ENCODE data around the gene OSER1.

The OSER1 gene

GRCh38 chr20:44224637-44225036, 14.1 kb upstream of the OSER1 start:
- no peak for TF ChIP-seq CTCF (IDR thresholded peaks at IDR 0.05; ENCODE audit: control insufficient read depth, extremely low read depth, insufficient read depth)
- DNase-seq (ENCODE audit: low read depth), result no peak
- H3K4me3 ChIP-seq (ENCODE audit: low read depth, low read length), result no peak overlapping the region

- TF ChIP-seq CTCF (IDR thresholded peaks at IDR 0.05; ENCODE audit: control insufficient read depth, extremely low read depth, insufficient read depth), result no peak
- DNase-seq (ENCODE audit: low read depth), result no peak
- H3K4me3 ChIP-seq (ENCODE audit: low read depth, low read length), result no peak overlapping the region
Observed at GRCh38 chr20:44223721-44224120, 13.2 kb upstream of the OSER1 start.

GRCh38 chr20:44222633-44223368, 12.2 kb upstream of the OSER1 start:
- no peak for TF ChIP-seq CTCF (IDR thresholded peaks at IDR 0.05; ENCODE audit: control insufficient read depth, extremely low read depth, insufficient read depth)
- no peak for DNase-seq (ENCODE audit: low read depth)
- no peak overlapping the region for H3K4me3 ChIP-seq (ENCODE audit: low read depth, low read length)

GRCh38 chr20:44222027-44222426, 11.5 kb upstream of the OSER1 start:
- no peak overlapping the region for H3K4me3 ChIP-seq (ENCODE audit: low read depth, low read length)
- TF ChIP-seq CTCF (IDR thresholded peaks at IDR 0.05; ENCODE audit: control insufficient read depth, extremely low read depth, insufficient read depth), result no peak
- no peak for DNase-seq (ENCODE audit: low read depth)

- no peak overlapping the region for H3K4me3 ChIP-seq (ENCODE audit: low read depth, low read length)
- TF ChIP-seq CTCF (IDR thresholded peaks at IDR 0.05; ENCODE audit: control insufficient read depth, extremely low read depth, insufficient read depth), result no peak
- DNase-seq (ENCODE audit: low read depth), result no peak
Observed at GRCh38 chr20:44221368-44221954, 10.9 kb upstream of the OSER1 start.

GRCh38 chr20:44219791-44220190, 9.2 kb upstream of the OSER1 start:
- no peak for TF ChIP-seq CTCF (IDR thresholded peaks at IDR 0.05; ENCODE audit: control insufficient read depth, extremely low read depth, insufficient read depth)
- H3K4me3 ChIP-seq (ENCODE audit: low read depth, low read length), result no peak overlapping the region
- DNase-seq (ENCODE audit: low read depth), result no peak
